GM21360 (cell line): ENCODE results near the gene PARP1.

Source experiments
- ATAC-seq: cut with Tn5 transposase; IDR thresholded peaks from one replicate; pipeline ENCODE4 v1.9.1; 2021; ENCODE audit warnings: mild to moderate bottlenecking, moderate library complexity; ENCODE audit not compliant: unreplicated experiment

The PARP1 gene

GRCh38 chr1:226314055-226314454 lies 93.8 kb downstream of the PARP1 start:
- no peak for ATAC-seq

- no peak for ATAC-seq
Measured at GRCh38 chr1:226312065-226312464, 95.8 kb downstream of the PARP1 start.

GRCh38 chr1:226311376-226311775 lies 96.5 kb downstream of the PARP1 start:
- ATAC-seq = no peak
